WTC11 (cell line): Measurements from ENCODE around the gene FXYD7.
A peak's percentile ranks its signal among the peaks of the same experiment; 100 is the strongest.

Source experiments
- CTCF ChIP-seq: fragments of 200-600 bp; IDR thresholded peaks from 2 replicates; pipeline ENCODE4 v1.8.0; 2022; ENCODE audit warnings: antibody characterized with exemption
- E2F5 ChIP-seq: sonication (generic); formaldehyde crosslinking; IDR thresholded peaks from 2 replicates; pipeline ENCODE4 v1.8.1; 2022; ENCODE audit warnings: mild to moderate bottlenecking, moderate library complexity, missing genetic modification reagents
- ESRRA ChIP-seq: sonication (generic); formaldehyde crosslinking; IDR thresholded peaks from 2 replicates; pipeline ENCODE4 v1.8.1; 2022; ENCODE audit warnings: mild to moderate bottlenecking, missing genetic modification reagents, borderline replicate concordance
- FOXK1 ChIP-seq: sonication (generic); formaldehyde crosslinking; IDR thresholded peaks from 2 replicates; pipeline ENCODE4 v1.8.0; 2022; ENCODE audit warnings: mild to moderate bottlenecking, moderate library complexity, missing genetic modification reagents
- JUN ChIP-seq: sonication (generic); formaldehyde crosslinking; IDR thresholded peaks from 2 replicates; pipeline ENCODE4 v1.8.0; 2023; ENCODE audit warnings: mild to moderate bottlenecking, missing genetic modification reagents
- RELA ChIP-seq: sonication (generic); formaldehyde crosslinking; IDR thresholded peaks from 2 replicates; pipeline ENCODE4 v1.8.1; 2022; ENCODE audit warnings: missing genetic modification reagents, mild to moderate bottlenecking, borderline replicate concordance
- ZNF219 ChIP-seq: sonication (generic); formaldehyde crosslinking; IDR thresholded peaks from 2 replicates; pipeline ENCODE4 v1.8.0; 2023; ENCODE audit warnings: missing genetic modification reagents, mild to moderate bottlenecking, borderline replicate concordance
- ZNF425 ChIP-seq: fragments of 250-450 bp; sonication (Bioruptor Pico); conservative IDR thresholded peaks from 2 replicates; pipeline ENCODE4 v1.9.0; 2021; ENCODE audit warnings: mild to moderate bottlenecking

GRCh38 chr19:35153701-35154524 lies 10.9 kb downstream of the FXYD7 start:
- TF ChIP-seq ZNF219 (CRISPR knock-in tag) (no peak), CTCF (peak; percentile 76), RELA (CRISPR knock-in tag) (no peak), FOXK1 (CRISPR knock-in tag) (no peak), ESRRA (CRISPR knock-in tag) (no peak), ZNF425 (CRISPR knock-in tag) (no peak), JUN (CRISPR knock-in tag) (no peak), E2F5 (CRISPR knock-in tag) (no peak)
